Karpas-422 (cell line): ENCODE measurements around the gene SNTB2. TPM values are rescaled to one million over a fixed set of nuclear protein-coding genes. Genes with fewer than 3 reads are reported as not detected.

Experiments
- DNase-seq: peaks from one replicate; pipeline ENCODE4 v3.0.0-alpha.2; 2015
- H2AFZ ChIP-seq: fragments of 200-600 bp; sonication (generic); 2 replicates; pipeline ENCODE4 v1.6.1; 2014; ENCODE audit warnings: antibody characterized with exemption, low read length, mixed read lengths
- H3K27ac ChIP-seq: fragments of 200-600 bp; sonication (generic); 2 replicates; pipeline ENCODE4 v1.5.1; 2014; ENCODE audit warnings: mild to moderate bottlenecking, low read length, moderate library complexity
- H3K27me3 ChIP-seq: fragments of 200-600 bp; sonication (generic); 2 replicates; pipeline ENCODE4 v1.6.1; 2014; ENCODE audit warnings: low read length, mixed read lengths
- H3K36me3 ChIP-seq: fragments of 200-600 bp; sonication (generic); 2 replicates; pipeline ENCODE4 v1.6.1; 2014; ENCODE audit warnings: low read length, mixed read lengths; ENCODE audit not compliant: insufficient read depth
- H3K4me1 ChIP-seq: fragments of 200-600 bp; sonication (generic); 2 replicates; pipeline ENCODE4 v1.6.1; 2014; ENCODE audit warnings: mild to moderate bottlenecking, low read length, mixed read lengths
- H3K4me2 ChIP-seq: fragments of 200-600 bp; sonication (generic); 2 replicates; pipeline ENCODE4 v1.6.1; 2014; ENCODE audit warnings: low read length, low read depth, mild to moderate bottlenecking; ENCODE audit not compliant: poor library complexity, severe bottlenecking
- H3K4me3 ChIP-seq: fragments of 200-600 bp; sonication (generic); 2 replicates; pipeline ENCODE4 v1.5.1; 2014; ENCODE audit warnings: mild to moderate bottlenecking, antibody characterized with exemption, low read length, mixed read lengths
- H3K79me2 ChIP-seq: fragments of 200-600 bp; sonication (generic); 2 replicates; pipeline ENCODE4 v1.6.1; 2014; ENCODE audit warnings: mild to moderate bottlenecking, low read length, mixed read lengths
- H3K9ac ChIP-seq: fragments of 200-600 bp; sonication (generic); 2 replicates; pipeline ENCODE4 v1.6.0; 2014; ENCODE audit warnings: low read length
- H3K9me2 ChIP-seq: fragments of 200-600 bp; sonication (generic), shearing (Covaris generic); replicated peaks from 2 replicates; pipeline ENCODE4 v1.6.0; 2014; ENCODE audit warnings: mild to moderate bottlenecking, low read length, moderate library complexity; ENCODE audit not compliant: insufficient read depth
- H3K9me3 ChIP-seq: fragments of 300-700, 200-600 bp; sonication (generic); 2 replicates; pipeline ENCODE4 v1.6.1; 2014; ENCODE audit warnings: low read length, mixed read lengths
- H4K20me1 ChIP-seq: fragments of 200-600 bp; sonication (generic); 2 replicates; pipeline ENCODE4 v1.6.1; 2014; ENCODE audit warnings: mild to moderate bottlenecking, antibody characterized with exemption, low read length, low read depth; ENCODE audit not compliant: insufficient read depth
- small RNA-seq: library from RNA; depleted of rRNA; stranded (forward); fragments of <200 nt; gene quantifications from one replicate; pipeline ENCODE3, GENCODE V24; 2014
- total RNA-seq: library from RNA; depleted of rRNA; stranded (reverse); fragments of >200 nt; shearing (Covaris generic); gene quantifications from 2 replicates; pipeline ENCODE4 v1.2.3, GENCODE V29; 2014; ENCODE audit warnings: low replicate concordance; rRNA removed

SNTB2 gene
- total RNA-seq, 1 experiment from 2014 or later: 17.7 TPM

- no peaks in the 10 kb centered on the region for H3K4me1 ChIP-seq
- H3K79me2 ChIP-seq: no peaks in the 10 kb centered on the region
- H3K4me2 ChIP-seq: no peak overlapping the region
- no peaks in the 10 kb centered on the region for H3K9me3 ChIP-seq
- H4K20me1 ChIP-seq: no peaks in the 10 kb centered on the region
- no peaks in the 10 kb centered on the region for H3K27me3 ChIP-seq
- no peak for DNase-seq
- no peak overlapping the region for H3K4me3 ChIP-seq
- H3K27ac ChIP-seq: no peak overlapping the region
- no peak overlapping the region for H3K9ac ChIP-seq
- no peak overlapping the region for H2AFZ ChIP-seq
- H3K36me3 ChIP-seq: peaks cover 22% of the 10 kb centered on the region
- no peaks in the 10 kb centered on the region for H3K9me2 ChIP-seq
Measured at GRCh38 chr16:69350536-69351133, 163.7 kb downstream of the SNTB2 start.

- Histone ChIP-seq H3K9me2 (no peaks in the 10 kb centered on the region), H3K36me3 (peaks cover 29% of the 10 kb centered on the region), H3K27ac (no peak within 1 kb of the TSS), H3K9me3 (no peaks in the 10 kb centered on the region), H3K27me3 (no peaks in the 10 kb centered on the region), H3K79me2 (no peaks in the 10 kb centered on the region), H3K4me2 (no peak within 1 kb of the TSS), H3K4me1 (no peaks in the 10 kb centered on the region), H4K20me1 (no peaks in the 10 kb centered on the region), H2AFZ (no peak within 1 kb of the TSS), H3K9ac (no peak within 1 kb of the TSS), H3K4me3 (no peak within 1 kb of the TSS)
- DNase-seq: no peak
Measured at GRCh38 chr16:69351309-69352027, 164.5 kb downstream of the SNTB2 start, which contains the start of gene TMED6. Gene TMED6 (minus strand): TSS chr16:69351786. CDS start chr16:69351753, 33 bp downstream.

Small RNA genes lying within 50 kb of the gene (small RNA-seq; reads per million reads assigned to genes)
- gene RF00019 (not detected), gene RNU6-22P (not detected)

Other genes starting within 250 kb of the SNTB2 start
- 1.9 TPM in 2 replicates for gene HAS3, start 81.5 kb upstream of the SNTB2 start, total RNA-seq
- gene CHTF8, start 54.6 kb upstream of the SNTB2 start, total RNA-seq: 87.0 and 98.5 TPM in 2 replicates
- gene UTP4, start 54.5 kb upstream of the SNTB2 start, total RNA-seq: 22.0 and 31.6 TPM in 2 replicates
- 18.3 and 32.2 TPM in 2 replicates for gene VPS4A, start 124.2 kb downstream of the SNTB2 start, total RNA-seq
- 13.5 and 53.9 TPM in 2 replicates for gene PDF, start 143.4 kb downstream of the SNTB2 start, total RNA-seq
- 43.6 and 49.2 TPM in 2 replicates for gene COG8, start 152.4 kb downstream of the SNTB2 start, total RNA-seq
- gene NIP7, start 152.6 kb downstream of the SNTB2 start, total RNA-seq: 21.8 and 24.4 TPM in 2 replicates
- 1.8 TPM in 1 of 2 replicates, not detected in the other for gene TMED6, start 164.6 kb downstream of the SNTB2 start, total RNA-seq
- 22.1 and 43.5 TPM in 2 replicates for gene TERF2, start 198.8 kb downstream of the SNTB2 start, total RNA-seq
- gene CYB5B, start 237.5 kb downstream of the SNTB2 start, total RNA-seq: 33.9 and 194 TPM in 2 replicates